SJCRH30 (cell line): ENCODE results near the gene FRYL. TPM values are rescaled to one million over a fixed set of nuclear protein-coding genes. Genes with fewer than 3 reads are reported as not detected.

Source experiments
- DNase-seq, 2 experiments: peaks; one replicate each; pipeline ENCODE4 v3.0.0-alpha.2; 2015 to 2020
- H3K27ac ChIP-seq: fragments of 250-450 bp; sonication (Bioruptor Pico); 2 replicates; pipeline ENCODE4 v1.5.1; 2020; ENCODE audit warnings: mild to moderate bottlenecking, moderate library complexity
- H3K27me3 ChIP-seq: fragments of 250-450 bp; sonication (Bioruptor Pico); 2 replicates; pipeline ENCODE4 v1.5.1; 2020; ENCODE audit warnings: mild to moderate bottlenecking, moderate library complexity
- H3K36me3 ChIP-seq: fragments of 250-450 bp; sonication (Bioruptor Pico); 2 replicates; pipeline ENCODE4 v1.5.1; 2020; ENCODE audit warnings: mild to moderate bottlenecking, moderate library complexity
- H3K4me1 ChIP-seq: fragments of 250-450 bp; sonication (Bioruptor Pico); 2 replicates; pipeline ENCODE4 v1.5.1; 2020; ENCODE audit warnings: mild to moderate bottlenecking, moderate library complexity
- H3K4me3 ChIP-seq: fragments of 250-450 bp; sonication (Bioruptor Pico); 2 replicates; pipeline ENCODE4 v1.5.1; 2020; ENCODE audit warnings: mild to moderate bottlenecking, moderate library complexity
- H3K9me3 ChIP-seq: fragments of 250-450 bp; sonication (Bioruptor Pico); replicated peaks from 2 replicates; pipeline ENCODE4 v1.5.1; 2020; ENCODE audit warnings: mild to moderate bottlenecking, moderate library complexity
- total RNA-seq: library from RNA; depleted of rRNA; stranded (reverse); fragments of >200 nt; shearing (Covaris generic); gene quantifications from 2 replicates; pipeline ENCODE4 v1.2.3, GENCODE V29; 2014

Gene FRYL
- total RNA-seq, 1 experiment from 2014 or later: 67.7 TPM

- no peak overlapping the region for H3K27ac ChIP-seq
These were observed 226.4 kb downstream of the FRYL start for GRCh38 chr4:48553720-48554119.

GRCh38 chr4:48546336-48546735 is 233.7 kb downstream of the FRYL start:
- Histone ChIP-seq H3K27ac (no peak overlapping the region), H3K4me1 (no peaks in the 10 kb centered on the region), H3K4me3 (no peak overlapping the region), H3K36me3 (peaks cover 50% of the 10 kb centered on the region), H3K27me3 (no peaks in the 10 kb centered on the region), H3K9me3 (no peaks in the 10 kb centered on the region)
- peak; percentile 31 to 60 for DNase-seq

More at GRCh38 chr4:48553720-48554119, 226.4 kb downstream of the FRYL start:
- DNase-seq: no peak
- H3K4me1 ChIP-seq: no peaks in the 10 kb centered on the region
- H3K4me3 ChIP-seq: no peak overlapping the region
- peaks cover 50% of the 10 kb centered on the region for H3K36me3 ChIP-seq
- H3K27me3 ChIP-seq: no peaks in the 10 kb centered on the region
- no peaks in the 10 kb centered on the region for H3K9me3 ChIP-seq

- H3K9me3 ChIP-seq: no peaks in the 10 kb centered on the region
- H3K27me3 ChIP-seq: no peaks in the 10 kb centered on the region
- no peak for DNase-seq
- H3K36me3 ChIP-seq: peaks cover 46% of the 10 kb centered on the region
- no peaks in the 10 kb centered on the region for H3K4me1 ChIP-seq
- no peak overlapping the region for H3K27ac ChIP-seq
- no peak overlapping the region for H3K4me3 ChIP-seq
These were observed 236.3 kb downstream of the FRYL start for GRCh38 chr4:48543796-48544195.

- Histone ChIP-seq H3K4me1 (no peaks in the 10 kb centered on the region), H3K27ac (no peak overlapping the region), H3K36me3 (peaks cover 50% of the 10 kb centered on the region), H3K9me3 (no peaks in the 10 kb centered on the region), H3K27me3 (no peaks in the 10 kb centered on the region), H3K4me3 (no peak overlapping the region)
- DNase-seq: no peak
These were observed 237.2 kb downstream of the FRYL start for GRCh38 chr4:48542888-48543287.

GRCh38 chr4:48539597-48539996 is 240.5 kb downstream of the FRYL start:
- no peak for DNase-seq
- no peak overlapping the region for H3K27ac ChIP-seq
- no peak overlapping the region for H3K4me3 ChIP-seq
- no peaks in the 10 kb centered on the region for H3K27me3 ChIP-seq
- peaks cover 45% of the 10 kb centered on the region for H3K36me3 ChIP-seq
- no peaks in the 10 kb centered on the region for H3K9me3 ChIP-seq
- no peaks in the 10 kb centered on the region for H3K4me1 ChIP-seq

GRCh38 chr4:48538358-48538757 is 241.7 kb downstream of the FRYL start:
- H3K9me3 ChIP-seq: no peaks in the 10 kb centered on the region
- DNase-seq: no peak
- no peaks in the 10 kb centered on the region for H3K27me3 ChIP-seq
- peaks cover 48% of the 10 kb centered on the region for H3K36me3 ChIP-seq
- H3K4me3 ChIP-seq: no peak overlapping the region
- no peak overlapping the region for H3K27ac ChIP-seq
- no peaks in the 10 kb centered on the region for H3K4me1 ChIP-seq

- DNase-seq: no peak
- Histone ChIP-seq H3K4me3 (no peak overlapping the region), H3K9me3 (no peaks in the 10 kb centered on the region), H3K4me1 (no peaks in the 10 kb centered on the region), H3K27me3 (no peaks in the 10 kb centered on the region), H3K27ac (no peak overlapping the region), H3K36me3 (peaks cover 54% of the 10 kb centered on the region)
These were observed 253.7 kb downstream of the FRYL start for GRCh38 chr4:48526406-48526805.

GRCh38 chr4:48518143-48518542 is 261.9 kb downstream of the FRYL start:
- Histone ChIP-seq H3K9me3 (no peaks in the 10 kb centered on the region), H3K36me3 (peaks cover 43% of the 10 kb centered on the region), H3K27ac (no peak overlapping the region), H3K4me3 (no peak overlapping the region), H3K27me3 (no peaks in the 10 kb centered on the region), H3K4me1 (no peaks in the 10 kb centered on the region)
- no peak for DNase-seq

GRCh38 chr4:48509543-48509942 is 270.5 kb downstream of the FRYL start:
- Histone ChIP-seq H3K4me3 (no peak overlapping the region), H3K27me3 (no peaks in the 10 kb centered on the region), H3K9me3 (no peaks in the 10 kb centered on the region), H3K36me3 (peaks cover 75% of the 10 kb centered on the region), H3K27ac (no peak overlapping the region), H3K4me1 (no peaks in the 10 kb centered on the region)
- no peak for DNase-seq

- H3K4me3 ChIP-seq: no peak overlapping the region
- no peaks in the 10 kb centered on the region for H3K27me3 ChIP-seq
- DNase-seq: no peak
- no peaks in the 10 kb centered on the region for H3K9me3 ChIP-seq
- no peak overlapping the region for H3K27ac ChIP-seq
- no peaks in the 10 kb centered on the region for H3K4me1 ChIP-seq
- H3K36me3 ChIP-seq: peaks cover 52% of the 10 kb centered on the region
These were observed 273.4 kb downstream of the FRYL start for GRCh38 chr4:48506716-48507115.

GRCh38 chr4:48504352-48504751 is 275.7 kb downstream of the FRYL start:
- Histone ChIP-seq H3K27me3 (no peaks in the 10 kb centered on the region), H3K4me1 (no peaks in the 10 kb centered on the region), H3K9me3 (no peaks in the 10 kb centered on the region), H3K4me3 (no peak overlapping the region), H3K36me3 (peaks cover 31% of the 10 kb centered on the region), H3K27ac (no peak overlapping the region)
- DNase-seq: no peak

- Histone ChIP-seq H3K4me1 (no peaks in the 10 kb centered on the region), H3K4me3 (no peak overlapping the region), H3K27me3 (no peaks in the 10 kb centered on the region), H3K27ac (no peak overlapping the region), H3K9me3 (no peaks in the 10 kb centered on the region), H3K36me3 (peaks cover 31% of the 10 kb centered on the region)
- no peak for DNase-seq
These were observed 276.1 kb downstream of the FRYL start for GRCh38 chr4:48504026-48504330.

GRCh38 chr4:48503233-48504025 is 276.6 kb downstream of the FRYL start:
- no peaks in the 10 kb centered on the region for H3K4me1 ChIP-seq
- no peak for DNase-seq
- H3K4me3 ChIP-seq: no peak overlapping the region
- no peak overlapping the region for H3K27ac ChIP-seq
- no peaks in the 10 kb centered on the region for H3K27me3 ChIP-seq
- no peaks in the 10 kb centered on the region for H3K9me3 ChIP-seq
- peaks cover 29% of the 10 kb centered on the region for H3K36me3 ChIP-seq

GRCh38 chr4:48499551-48500066 is 280.5 kb downstream of the FRYL start:
- Histone ChIP-seq H3K27me3 (no peaks in the 10 kb centered on the region), H3K27ac (no peak overlapping the region), H3K4me3 (no peak overlapping the region), H3K9me3 (no peaks in the 10 kb centered on the region), H3K4me1 (no peaks in the 10 kb centered on the region), H3K36me3 (peaks cover 15% of the 10 kb centered on the region)
- DNase-seq: no peak

GRCh38 chr4:48498895-48499294 is 281.2 kb downstream of the FRYL start:
- Histone ChIP-seq H3K27me3 (no peaks in the 10 kb centered on the region), H3K36me3 (peaks cover 15% of the 10 kb centered on the region), H3K4me1 (no peaks in the 10 kb centered on the region), H3K9me3 (no peaks in the 10 kb centered on the region), H3K27ac (no peak overlapping the region), H3K4me3 (no peak overlapping the region)
- no peak for DNase-seq

GRCh38 chr4:48495941-48496340 is 284.1 kb downstream of the FRYL start:
- Histone ChIP-seq H3K4me1 (no peaks in the 10 kb centered on the region), H3K27me3 (no peaks in the 10 kb centered on the region), H3K9me3 (no peaks in the 10 kb centered on the region), H3K4me3 (no peak overlapping the region), H3K36me3 (peaks cover 7% of the 10 kb centered on the region), H3K27ac (no peak overlapping the region)
- DNase-seq: no peak
